Measurements from ENCODE around the gene AIF1L. TPM values are rescaled to one million over a fixed set of nuclear protein-coding genes. Genes with fewer than 3 reads are reported as not detected.

The AIF1L gene
- total and polyA plus RNA-seq, 2 of the 4 experiments (the other 2 are of a cell fraction) = 0.18 to 0.19 TPM

DNA sequence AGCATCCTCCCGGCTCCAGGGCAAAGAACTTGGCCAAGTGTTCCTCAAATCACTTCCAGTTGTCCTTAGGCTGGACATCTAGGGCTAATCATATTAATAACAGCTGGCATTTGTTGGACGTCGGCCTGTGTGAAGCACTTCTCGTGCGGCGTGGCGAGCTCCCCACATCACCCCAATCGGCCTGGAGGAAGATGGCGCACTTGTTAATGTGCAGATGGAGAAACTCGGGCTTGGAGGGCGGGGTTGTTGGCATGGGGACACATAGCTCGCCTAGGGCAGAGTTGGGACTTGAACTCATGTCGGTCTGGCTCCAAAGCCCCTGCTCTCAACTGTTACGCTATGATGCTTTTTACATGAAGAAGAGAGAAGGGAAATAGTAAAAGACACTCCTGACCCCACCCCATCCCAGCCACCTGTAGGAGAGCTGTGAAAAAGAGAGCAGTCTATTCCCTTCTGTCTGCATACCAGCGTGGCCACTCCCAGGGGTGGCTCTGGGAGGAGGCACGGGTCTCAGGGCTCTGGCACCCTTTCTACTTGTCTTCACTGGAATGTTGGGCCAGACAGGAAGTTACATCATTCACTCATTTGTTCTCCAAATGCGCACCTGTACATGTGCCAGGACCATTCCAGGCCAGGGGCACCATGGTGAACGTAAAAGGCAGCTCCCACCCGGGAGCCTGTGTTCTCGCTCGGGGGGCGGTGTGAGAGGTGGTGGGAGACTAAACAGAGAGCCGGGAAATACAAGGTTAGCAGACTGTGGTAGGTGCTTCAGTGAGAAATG lies 16.2 kb downstream of the AIF1L start:
- H2AK5ac ChIP-seq (ENCODE audit: low read depth, low read length) = no peak overlapping the region
- H3K14ac ChIP-seq (replicated peaks; ENCODE audit: low read depth, low read length) = no peak overlapping the region
- peaks cover 19% of the 10 kb centered on the region for H3K27me3 ChIP-seq (ENCODE audit: control insufficient read depth, insufficient read depth, low read length)
- H2AFZ ChIP-seq (replicated peaks; ENCODE audit: low read length, poor library complexity) = no peak overlapping the region
- no peak overlapping the region for H3K56ac ChIP-seq (ENCODE audit: extremely low read depth, insufficient read depth, low read length)
- ATAC-seq (ENCODE audit: low read depth) (no peak), DNase-seq (no peak)
- no peaks in the 10 kb centered on the region for H3K4me1 ChIP-seq (ENCODE audit: control insufficient read depth, insufficient read depth, low read length)
- H4K5ac ChIP-seq (ENCODE audit: low read depth, low read length) = no peak overlapping the region
- CTCF ChIA-PET = no interaction called here
- intact Hi-C loops (cut with micrococcal nuclease) = no loop called here
- H3K79me1 ChIP-seq (ENCODE audit: low read depth in 1 of 2, low read length in 2 of 2) = no peaks in the 10 kb centered on the region
- no peaks in the 10 kb centered on the region for H3K9me1 ChIP-seq (ENCODE audit: insufficient read depth, low read length)
- no peak overlapping the region for H4K8ac ChIP-seq (ENCODE audit: low read depth in 2 of 2, low read length in 2 of 2)
- H3K23ac ChIP-seq (ENCODE audit: low read depth, low read length) = no peak overlapping the region
- no peak overlapping the region for H3K18ac ChIP-seq (ENCODE audit: low read depth, low read length)
- H2BK120ac ChIP-seq (ENCODE audit: low read depth, low read length) = no peak overlapping the region
- WGBS, 2 experiments (ENCODE audit: extremely low coverage in 2 of 2, insufficient read length in 1 of 2) = 95% methylated on average over 7 of the region's 23 CpGs; no CpG with 5 or more reads in 1 of the 2 experiments
- no peak overlapping the region for H2BK15ac ChIP-seq (ENCODE audit: low read depth, low read length)
- H2BK20ac ChIP-seq (ENCODE audit: low read depth, low read length) = no peak overlapping the region
- no peak overlapping the region for H2BK5ac ChIP-seq (ENCODE audit: low read depth, low read length, poor library complexity, severe bottlenecking)
- H4K91ac ChIP-seq (ENCODE audit: insufficient read depth, low read depth, low read length) = no peak overlapping the region
- no peak overlapping the region for H2AK9ac ChIP-seq (replicated peaks; ENCODE audit: low read depth, low read length, poor library complexity)
- TF ChIP-seq CHD1 (IDR thresholded peaks at IDR 0.05; ENCODE audit: low read depth, low read length) (no peak), RAD21 (IDR thresholded peaks at IDR 0.05; ENCODE audit: low read length) (no peak), FOS (IDR thresholded peaks at IDR 0.05; ENCODE audit: low read depth, low read length) (no peak), MXI1 (IDR thresholded peaks at IDR 0.05; ENCODE audit: borderline replicate concordance, low read depth, low read length) (no peak), SMC3 (IDR thresholded peaks at IDR 0.05; ENCODE audit: low read depth, low read length) (no peak), RFX5 (IDR thresholded peaks at IDR 0.05; ENCODE audit: low read depth, low read length) (no peak), MAFK (IDR thresholded peaks at IDR 0.05; ENCODE audit: low read depth, low read length) (no peak)
- TF ChIP-seq, protein P1, sequence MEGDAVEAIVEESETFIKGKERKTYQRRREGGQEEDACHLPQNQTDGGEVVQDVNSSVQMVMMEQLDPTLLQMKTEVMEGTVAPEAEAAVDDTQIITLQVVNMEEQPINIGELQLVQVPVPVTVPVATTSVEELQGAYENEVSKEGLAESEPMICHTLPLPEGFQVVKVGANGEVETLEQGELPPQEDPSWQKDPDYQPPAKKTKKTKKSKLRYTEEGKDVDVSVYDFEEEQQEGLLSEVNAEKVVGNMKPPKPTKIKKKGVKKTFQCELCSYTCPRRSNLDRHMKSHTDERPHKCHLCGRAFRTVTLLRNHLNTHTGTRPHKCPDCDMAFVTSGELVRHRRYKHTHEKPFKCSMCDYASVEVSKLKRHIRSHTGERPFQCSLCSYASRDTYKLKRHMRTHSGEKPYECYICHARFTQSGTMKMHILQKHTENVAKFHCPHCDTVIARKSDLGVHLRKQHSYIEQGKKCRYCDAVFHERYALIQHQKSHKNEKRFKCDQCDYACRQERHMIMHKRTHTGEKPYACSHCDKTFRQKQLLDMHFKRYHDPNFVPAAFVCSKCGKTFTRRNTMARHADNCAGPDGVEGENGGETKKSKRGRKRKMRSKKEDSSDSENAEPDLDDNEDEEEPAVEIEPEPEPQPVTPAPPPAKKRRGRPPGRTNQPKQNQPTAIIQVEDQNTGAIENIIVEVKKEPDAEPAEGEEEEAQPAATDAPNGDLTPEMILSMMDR (conservative IDR thresholded peaks at IDR 0.05; ENCODE audit: low read depth, low read length) = no peak
- TF ChIP-seq, protein P2, sequence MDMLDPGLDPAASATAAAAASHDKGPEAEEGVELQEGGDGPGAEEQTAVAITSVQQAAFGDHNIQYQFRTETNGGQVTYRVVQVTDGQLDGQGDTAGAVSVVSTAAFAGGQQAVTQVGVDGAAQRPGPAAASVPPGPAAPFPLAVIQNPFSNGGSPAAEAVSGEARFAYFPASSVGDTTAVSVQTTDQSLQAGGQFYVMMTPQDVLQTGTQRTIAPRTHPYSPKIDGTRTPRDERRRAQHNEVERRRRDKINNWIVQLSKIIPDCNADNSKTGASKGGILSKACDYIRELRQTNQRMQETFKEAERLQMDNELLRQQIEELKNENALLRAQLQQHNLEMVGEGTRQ (IDR thresholded peaks at IDR 0.05; ENCODE audit: low read depth, low read length) = no peak
- in situ Hi-C loops (cut with MboI; ENCODE audit: low sequenced_read_pairs) = no loop called here
- BruUV-seq (replicated peaks) = no TSS peak
- H3K27ac ChIP-seq (ENCODE audit: insufficient read depth, low read length) = no peak overlapping the region
- POLR2A ChIA-PET (ENCODE audit: unreplicated experiment) = no interaction called here
- dilution Hi-C loops (cut with HindIII; ENCODE audit: low sequenced_read_pairs, unreplicated experiment) = no loop called here
- no peaks in the 10 kb centered on the region; the same call in 1 of the 2 replicates for H4K20me1 ChIP-seq (ENCODE audit: insufficient read depth, low read length)
- no peak overlapping the region for H3K4ac ChIP-seq (ENCODE audit: low read depth, low read length)
- no peaks in the 10 kb centered on the region for H3K9me3 ChIP-seq (ENCODE audit: control insufficient read depth, insufficient read depth, low read length)
- no peaks in the 10 kb centered on the region for H3K36me3 ChIP-seq (ENCODE audit: control insufficient read depth, insufficient read depth, low read length)
- no peak overlapping the region for H3K9ac ChIP-seq (ENCODE audit: low read depth, low read length)
- no peak overlapping the region for H3K4me3 ChIP-seq (ENCODE audit: insufficient read depth, low read depth, low read length)
- H3K4me2 ChIP-seq (ENCODE audit: low read depth, low read length) = no peak overlapping the region

Measured in IMR-90 (cell line).